HG02763 (cell line): Measurements from ENCODE around the gene KIF3B.

Experiments used
- ATAC-seq: cut with Tn5 transposase; IDR thresholded peaks from one replicate; pipeline ENCODE4 v1.9.1; 2021; ENCODE audit warnings: mild to moderate bottlenecking, moderate library complexity; ENCODE audit not compliant: unreplicated experiment

The KIF3B gene

GRCh38 chr20:32277361-32278198, at the start of gene KIF3B:
KIF3B (plus strand) TSS chr20:32277651; CDS start chr20:32309778, 32,127 bp downstream.
- ATAC-seq = peak; percentile 82

GRCh38 chr20:32227744-32228688, 49.4 kb upstream of the KIF3B start:
- no peak for ATAC-seq

- ATAC-seq = no peak
These were observed 48.2 kb upstream of the KIF3B start for GRCh38 chr20:32229251-32229747.

- no peak for ATAC-seq
These were observed 46.7 kb upstream of the KIF3B start for GRCh38 chr20:32230707-32231106.

- ATAC-seq = no peak
These were observed 46.2 kb upstream of the KIF3B start for GRCh38 chr20:32231245-32231644.

GRCh38 chr20:32231847-32232246, 45.6 kb upstream of the KIF3B start:
- ATAC-seq = no peak

- ATAC-seq = no peak
These were observed 45.0 kb upstream of the KIF3B start for GRCh38 chr20:32232326-32232886.

GRCh38 chr20:32233286-32233685, 44.2 kb upstream of the KIF3B start:
- ATAC-seq = no peak

- no peak for ATAC-seq
These were observed 43.2 kb upstream of the KIF3B start for GRCh38 chr20:32234135-32234808.

GRCh38 chr20:32235331-32236047, 42.0 kb upstream of the KIF3B start:
- no peak for ATAC-seq

GRCh38 chr20:32236048-32236533, 41.4 kb upstream of the KIF3B start:
- ATAC-seq = no peak

- no peak for ATAC-seq
These were observed 40.6 kb upstream of the KIF3B start for GRCh38 chr20:32236819-32237218.

- no peak for ATAC-seq
These were observed 40.0 kb upstream of the KIF3B start for GRCh38 chr20:32237419-32237818.

- no peak for ATAC-seq
These were observed 38.7 kb upstream of the KIF3B start for GRCh38 chr20:32238483-32239425.

GRCh38 chr20:32240205-32240604, 37.2 kb upstream of the KIF3B start:
- ATAC-seq = no peak

- ATAC-seq = no peak
These were observed 35.6 kb upstream of the KIF3B start for GRCh38 chr20:32241807-32242206.

GRCh38 chr20:32244150-32244823, 33.2 kb upstream of the KIF3B start:
- ATAC-seq = no peak

- ATAC-seq = no peak
These were observed 32.5 kb upstream of the KIF3B start for GRCh38 chr20:32244959-32245358.
